Measurements from ENCODE around the gene GAB3. TPM values are rescaled to one million over a fixed set of nuclear protein-coding genes. Genes with fewer than 3 reads are reported as not detected.

GAB3 gene
- total RNA-seq, 1 donor from 2014 or later: 0.67 TPM

DNA sequence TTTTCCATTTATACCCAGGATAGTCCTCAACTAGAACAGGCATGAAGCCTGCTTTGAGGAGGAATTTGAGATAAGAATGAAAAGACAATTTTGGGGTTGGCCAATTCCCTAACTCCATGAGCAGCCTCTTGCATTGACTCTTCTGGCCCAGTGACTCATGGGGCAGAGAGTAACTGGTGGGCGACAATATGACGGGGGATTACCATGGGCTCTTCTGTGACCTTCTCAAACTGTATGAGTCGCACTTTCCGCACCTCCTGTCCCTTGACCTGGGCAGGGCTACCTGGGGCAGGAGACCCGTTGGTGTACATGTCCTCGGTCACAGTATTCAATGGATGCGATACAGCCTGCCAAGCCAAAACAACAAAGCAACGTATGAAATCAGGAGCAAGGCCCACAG lies 41.1 kb upstream of the GAB3 start:
- no peak overlapping the region for H3K27ac Mint-ChIP-seq
- no peak for DNase-seq (ENCODE audit: low spot score in 2 of 2, unreplicated experiment in 2 of 2)
- H3K4me1 Mint-ChIP-seq: no peaks in the 10 kb centered on the region
- no peak overlapping the region for H3K4me3 Mint-ChIP-seq
- no peaks in the 10 kb centered on the region for H3K27me3 Mint-ChIP-seq (ENCODE audit: low read depth)
- H3K9me3 Mint-ChIP-seq: peaks cover 39% of the 10 kb centered on the region
- H3K36me3 Mint-ChIP-seq: peaks cover 2% of the 10 kb centered on the region
- TF ChIP-seq, protein P1, sequence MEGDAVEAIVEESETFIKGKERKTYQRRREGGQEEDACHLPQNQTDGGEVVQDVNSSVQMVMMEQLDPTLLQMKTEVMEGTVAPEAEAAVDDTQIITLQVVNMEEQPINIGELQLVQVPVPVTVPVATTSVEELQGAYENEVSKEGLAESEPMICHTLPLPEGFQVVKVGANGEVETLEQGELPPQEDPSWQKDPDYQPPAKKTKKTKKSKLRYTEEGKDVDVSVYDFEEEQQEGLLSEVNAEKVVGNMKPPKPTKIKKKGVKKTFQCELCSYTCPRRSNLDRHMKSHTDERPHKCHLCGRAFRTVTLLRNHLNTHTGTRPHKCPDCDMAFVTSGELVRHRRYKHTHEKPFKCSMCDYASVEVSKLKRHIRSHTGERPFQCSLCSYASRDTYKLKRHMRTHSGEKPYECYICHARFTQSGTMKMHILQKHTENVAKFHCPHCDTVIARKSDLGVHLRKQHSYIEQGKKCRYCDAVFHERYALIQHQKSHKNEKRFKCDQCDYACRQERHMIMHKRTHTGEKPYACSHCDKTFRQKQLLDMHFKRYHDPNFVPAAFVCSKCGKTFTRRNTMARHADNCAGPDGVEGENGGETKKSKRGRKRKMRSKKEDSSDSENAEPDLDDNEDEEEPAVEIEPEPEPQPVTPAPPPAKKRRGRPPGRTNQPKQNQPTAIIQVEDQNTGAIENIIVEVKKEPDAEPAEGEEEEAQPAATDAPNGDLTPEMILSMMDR (IDR thresholded peaks at IDR 0.05; ENCODE audit: unreplicated experiment): no peak

- Mint-ChIP-seq H3K9me3 (peaks cover 40% of the 10 kb centered on the region), H3K4me3 (no peak overlapping the region), H3K36me3 (peaks cover 2% of the 10 kb centered on the region), H3K27me3 (ENCODE audit: low read depth) (no peaks in the 10 kb centered on the region), H3K4me1 (no peaks in the 10 kb centered on the region), H3K27ac (no peak overlapping the region)
- no peak for DNase-seq (ENCODE audit: low spot score in 2 of 2, unreplicated experiment in 2 of 2)
- TF ChIP-seq, protein P1 (IDR thresholded peaks at IDR 0.05; ENCODE audit: unreplicated experiment): no peak
These were observed 40.6 kb upstream of the GAB3 start for GRCh38 chrX:154791467-154791866.

DNA sequence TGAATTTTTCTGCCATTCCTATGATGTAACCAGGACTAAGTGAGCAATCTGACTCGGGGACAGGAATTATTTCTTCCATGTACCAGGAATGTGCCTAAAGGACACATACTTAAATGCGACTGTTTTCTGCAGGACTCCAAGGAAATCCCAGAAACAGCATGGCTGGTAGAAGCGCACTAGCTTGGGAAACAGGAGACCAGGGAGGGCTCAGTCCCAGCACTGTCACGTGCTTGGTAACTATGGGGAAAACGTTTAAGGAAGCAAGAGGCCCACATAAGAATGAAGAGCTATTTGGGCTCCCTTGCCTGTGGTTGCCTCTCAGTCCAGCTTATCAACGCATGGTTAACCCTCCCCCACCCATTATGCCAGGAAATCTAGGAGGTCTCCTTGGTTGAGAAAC lies 34.8 kb upstream of the GAB3 start:
- Mint-ChIP-seq H3K27ac (no peak overlapping the region), H3K36me3 (peaks cover 2% of the 10 kb centered on the region), H3K9me3 (peaks cover 31% of the 10 kb centered on the region), H3K4me1 (no peaks in the 10 kb centered on the region), H3K4me3 (no peak overlapping the region), H3K27me3 (ENCODE audit: low read depth) (no peaks in the 10 kb centered on the region)
- DNase-seq (ENCODE audit: low spot score in 2 of 2, unreplicated experiment in 2 of 2): no peak
- TF ChIP-seq, protein P1 (IDR thresholded peaks at IDR 0.05; ENCODE audit: unreplicated experiment): no peak

- DNase-seq (ENCODE audit: low spot score in 2 of 2, unreplicated experiment in 2 of 2): no peak
- no peak overlapping the region for H3K27ac Mint-ChIP-seq
- H3K4me3 Mint-ChIP-seq: no peak overlapping the region
- H3K27me3 Mint-ChIP-seq (ENCODE audit: low read depth): no peaks in the 10 kb centered on the region
- TF ChIP-seq, protein P1 (IDR thresholded peaks at IDR 0.05; ENCODE audit: unreplicated experiment): no peak
- peaks cover 3% of the 10 kb centered on the region for H3K36me3 Mint-ChIP-seq
- peaks cover 29% of the 10 kb centered on the region for H3K9me3 Mint-ChIP-seq
- no peaks in the 10 kb centered on the region for H3K4me1 Mint-ChIP-seq
These were observed 33.5 kb upstream of the GAB3 start for GRCh38 chrX:154784149-154784995.

GRCh38 chrX:154780968-154781367 lies 30.1 kb upstream of the GAB3 start:
- H3K27me3 Mint-ChIP-seq (ENCODE audit: low read depth): no peaks in the 10 kb centered on the region
- H3K4me1 Mint-ChIP-seq: no peaks in the 10 kb centered on the region
- H3K27ac Mint-ChIP-seq: no peak overlapping the region
- TF ChIP-seq, protein P1 (IDR thresholded peaks at IDR 0.05; ENCODE audit: unreplicated experiment): no peak
- H3K36me3 Mint-ChIP-seq: peaks cover 20% of the 10 kb centered on the region
- peaks cover 21% of the 10 kb centered on the region for H3K9me3 Mint-ChIP-seq
- H3K4me3 Mint-ChIP-seq: no peak overlapping the region
- no peak for DNase-seq (ENCODE audit: low spot score in 2 of 2, unreplicated experiment in 2 of 2)

All from mesothelial cell of epicardium (in vitro differentiated cells).